PC-3 (cell line): ENCODE measurements around the gene HIGD1C.

ENCODE experiments used
- CTCF ChIP-seq: fragments of 300-600 bp; sonication (generic); conservative IDR thresholded peaks from 2 replicates; pipeline ENCODE4 v1.5.1; 2017; ENCODE audit warnings: antibody characterized with exemption, low read depth, mild to moderate bottlenecking, low read length
- EZH2 ChIP-seq: fragments of 300-600 bp; sonication (generic); IDR thresholded peaks from one replicate; pipeline ENCODE4 v1.6.1; 2017; ENCODE audit warnings: antibody characterized with exemption, mild to moderate bottlenecking, low read length; ENCODE audit not compliant: unreplicated experiment

GRCh38 chr12:50986966-50987737 lies 34.8 kb downstream of the HIGD1C start:
- TF ChIP-seq CTCF (peak; percentile 74), EZH2 (no peak)
